Activated T-cell treated with anti-CD3 and anti-CD28 coated beads, Interleukin-2, amount 50 U/mL, for 72 hours (primary cell): Measurements from ENCODE around the gene CCL20. TPM values are rescaled to one million over a fixed set of nuclear protein-coding genes. Genes with fewer than 3 reads are reported as not detected.
"Not testable (repeated sequence)": the region's sequence is repeated elsewhere in the genome, so short reads cannot be mapped to it uniquely, and the experiment has no call there.

Experiments
- ATAC-seq, 2 donors: fragments of 150-1000 bp; cut with Tn5 transposase; replicated peaks in 1 of 2; 2 replicates each; pipeline ENCODE4 v1.10.0; 2021; ENCODE audit warnings: moderate library complexity in 2 of 2, mild to moderate bottlenecking in 1 of 2
- DNase-seq, 2 donors: peaks; one replicate each; pipeline ENCODE4 v3.0.0; 2021 to 2022; ENCODE audit warnings: mixed read lengths in 1 of 2
- H3K27ac Mint-ChIP-seq: one replicate; pipeline ENCODE4 v1.8.0; 2022; ENCODE audit warnings: mild to moderate bottlenecking, moderate library complexity, mixed read lengths
- H3K27me3 Mint-ChIP-seq: one replicate; pipeline ENCODE4 v1.8.0; 2022; ENCODE audit warnings: low read depth, mixed read lengths
- H3K36me3 Mint-ChIP-seq, 2 donors: one replicate each; pipeline ENCODE4 v1.8.0; 2022; ENCODE audit warnings: mixed read lengths in 2 of 2, mild to moderate bottlenecking in 1 of 2; ENCODE audit not compliant: insufficient read depth in 2 of 2
- H3K4me1 Mint-ChIP-seq: one replicate; pipeline ENCODE4 v1.8.0; 2022; ENCODE audit warnings: low read depth, mixed read lengths
- H3K4me3 Mint-ChIP-seq, 2 donors: one replicate each; pipeline ENCODE4 v1.8.0; 2022; ENCODE audit warnings: mild to moderate bottlenecking in 2 of 2, mixed read lengths in 2 of 2, moderate library complexity in 2 of 2
- H3K9me3 Mint-ChIP-seq, 2 donors: one replicate each; pipeline ENCODE4 v1.8.0; 2022; ENCODE audit warnings: mixed read lengths in 2 of 2
- total RNA-seq, 2 donors: library from RNA; stranded (reverse); gene quantifications; one replicate each; pipeline ENCODE4 v1.2.3, GENCODE V29; 2022

The CCL20 gene
- total RNA-seq, 2 donors from 2014 or later, result 1.4 to 21.9 TPM

GRCh38 chr2:227783404-227784138, 30.1 kb upstream of the CCL20 start:
- no peaks in the 10 kb centered on the region for H3K36me3 Mint-ChIP-seq
- H3K27ac Mint-ChIP-seq, result peak overlapping the region; percentile 83
- H3K4me3 Mint-ChIP-seq, result peak overlapping the region; percentile 11 to 87

GRCh38 chr2:227785293-227785692, 28.3 kb upstream of the CCL20 start:
- Mint-ChIP-seq H3K27ac (no peak overlapping the region), H3K36me3 (no peaks in the 10 kb centered on the region), H3K4me3 (no peak overlapping the region)

More at GRCh38 chr2:227783404-227784138, 30.1 kb upstream of the CCL20 start:
- ATAC-seq, result peak; percentile 53 to 90
- peak in 1 of 2 donors; percentile 17 for DNase-seq
- Mint-ChIP-seq H3K4me1 (peaks cover 14% of the 10 kb centered on the region), H3K9me3 (peaks cover 0 to 1% of the 10 kb centered on the region in 2 donors), H3K27me3 (peaks cover 21% of the 10 kb centered on the region)

GRCh38 chr2:227788561-227789018, 25.1 kb upstream of the CCL20 start:
- Mint-ChIP-seq H3K9me3 (peaks cover 0 to 3% of the 10 kb centered on the region in 2 donors), H3K4me3 (no peak overlapping the region), H3K4me1 (peaks cover 5% of the 10 kb centered on the region), H3K27me3 (peaks cover 23% of the 10 kb centered on the region), H3K27ac (no peak overlapping the region), H3K36me3 (no peaks in the 10 kb centered on the region)
- ATAC-seq (peak in 1 of 2 donors; percentile 36), DNase-seq (no peak)

More at GRCh38 chr2:227785293-227785692, 28.3 kb upstream of the CCL20 start:
- H3K9me3 Mint-ChIP-seq, result peaks cover 0 to 1% of the 10 kb centered on the region in 2 donors
- no peak for DNase-seq
- H3K27me3 Mint-ChIP-seq, result peaks cover 24% of the 10 kb centered on the region
- peaks cover 14% of the 10 kb centered on the region for H3K4me1 Mint-ChIP-seq
- no peak for ATAC-seq

GRCh38 chr2:227789803-227790202, 23.8 kb upstream of the CCL20 start:
- DNase-seq, result no peak
- no peaks in the 10 kb centered on the region for H3K36me3 Mint-ChIP-seq
- peaks cover 0 to 2% of the 10 kb centered on the region in 2 donors for H3K9me3 Mint-ChIP-seq
- no peak overlapping the region for H3K4me3 Mint-ChIP-seq
- H3K27ac Mint-ChIP-seq, result no peak overlapping the region
- H3K4me1 Mint-ChIP-seq, result no peaks in the 10 kb centered on the region
- no peak for ATAC-seq
- H3K27me3 Mint-ChIP-seq, result peaks cover 18% of the 10 kb centered on the region

GRCh38 chr2:227793148-227793712, 20.4 kb upstream of the CCL20 start:
- Mint-ChIP-seq H3K27ac (no peak overlapping the region), H3K36me3 (no peaks in the 10 kb centered on the region), H3K27me3 (peaks cover 6% of the 10 kb centered on the region), H3K9me3 (peaks cover 0 to 2% of the 10 kb centered on the region in 2 donors), H3K4me3 (no peak overlapping the region), H3K4me1 (no peaks in the 10 kb centered on the region)
- DNase-seq (no peak), ATAC-seq (no peak)

GRCh38 chr2:227796045-227796711, 17.5 kb upstream of the CCL20 start:
- Mint-ChIP-seq H3K4me1 (no peaks in the 10 kb centered on the region), H3K27me3 (peaks cover 7% of the 10 kb centered on the region), H3K27ac (no peak overlapping the region), H3K4me3 (no peak overlapping the region), H3K36me3 (no peaks in the 10 kb centered on the region), H3K9me3 (no peaks in the 10 kb centered on the region)
- no peak for ATAC-seq
- DNase-seq, result no peak

- not testable (repeated sequence) for ATAC-seq, H3K4me1 Mint-ChIP-seq, H3K36me3 Mint-ChIP-seq, H3K27ac Mint-ChIP-seq, H3K9me3 Mint-ChIP-seq, DNase-seq, H3K4me3 Mint-ChIP-seq, H3K27me3 Mint-ChIP-seq
Observed at GRCh38 chr2:227796768-227797167, 16.9 kb upstream of the CCL20 start.

- Mint-ChIP-seq H3K4me3 (no peak overlapping the region), H3K4me1 (no peaks in the 10 kb centered on the region), H3K36me3 (no peaks in the 10 kb centered on the region), H3K9me3 (peaks cover 0 to 2% of the 10 kb centered on the region in 2 donors), H3K27ac (no peak overlapping the region), H3K27me3 (peaks cover 11% of the 10 kb centered on the region)
- DNase-seq, result no peak
- no peak for ATAC-seq
Observed at GRCh38 chr2:227799202-227799601, 14.4 kb upstream of the CCL20 start.

GRCh38 chr2:227802882-227803281, 10.8 kb upstream of the CCL20 start:
- DNase-seq (no peak), ATAC-seq (no peak)
- no peak overlapping the region for H3K27ac Mint-ChIP-seq
- H3K36me3 Mint-ChIP-seq, result peaks cover 2% of the 10 kb centered on the region in 2 donors
- H3K9me3 Mint-ChIP-seq, result peaks cover 2 to 4% of the 10 kb centered on the region in 2 donors
- peaks cover 17% of the 10 kb centered on the region for H3K27me3 Mint-ChIP-seq
- H3K4me3 Mint-ChIP-seq, result no peak overlapping the region
- peaks cover 10% of the 10 kb centered on the region for H3K4me1 Mint-ChIP-seq

GRCh38 chr2:227804975-227805374, 8.7 kb upstream of the CCL20 start:
- DNase-seq (no peak), ATAC-seq (peak in 1 of 2 donors; percentile 70)
- peak overlapping the region; percentile 62 to 84 for H3K4me3 Mint-ChIP-seq
- peak overlapping the region; percentile 91 for H3K27ac Mint-ChIP-seq
- H3K36me3 Mint-ChIP-seq, result peaks cover 2% of the 10 kb centered on the region in 2 donors
- peaks cover 10% of the 10 kb centered on the region for H3K4me1 Mint-ChIP-seq
- peaks cover 2 to 4% of the 10 kb centered on the region in 2 donors for H3K9me3 Mint-ChIP-seq
- H3K27me3 Mint-ChIP-seq, result peaks cover 11% of the 10 kb centered on the region

GRCh38 chr2:227805578-227805977, 8.1 kb upstream of the CCL20 start:
- peak in 1 of 2 donors; percentile 20 for DNase-seq
- peak overlapping the region; percentile 91 for H3K27ac Mint-ChIP-seq
- peak; percentile 37 to 82 for ATAC-seq
- H3K9me3 Mint-ChIP-seq, result peaks cover 2 to 4% of the 10 kb centered on the region in 2 donors
- peak overlapping the region; percentile 62 to 84 for H3K4me3 Mint-ChIP-seq
- peaks cover 10% of the 10 kb centered on the region for H3K4me1 Mint-ChIP-seq
- peaks cover 2% of the 10 kb centered on the region in 2 donors for H3K36me3 Mint-ChIP-seq
- H3K27me3 Mint-ChIP-seq, result peaks cover 11% of the 10 kb centered on the region

GRCh38 chr2:227808936-227809335, 4.7 kb upstream of the CCL20 start:
- ATAC-seq, result no peak
- Mint-ChIP-seq H3K9me3 (peaks cover 2% of the 10 kb centered on the region in 2 donors), H3K27ac (no peak overlapping the region), H3K4me1 (peaks cover 10% of the 10 kb centered on the region), H3K36me3 (peaks cover 2% of the 10 kb centered on the region in 2 donors), H3K4me3 (peak overlapping the region in 1 of 2 donors; percentile 17), H3K27me3 (peaks cover 11% of the 10 kb centered on the region)
- no peak for DNase-seq

- no peaks in the 10 kb centered on the region for H3K36me3 Mint-ChIP-seq
Observed at GRCh38 chr2:227812001-227812400, 1.6 kb upstream of the CCL20 start.

More at GRCh38 chr2:227812001-227812400, 1.6 kb upstream of the CCL20 start:
- Mint-ChIP-seq H3K27me3 (peaks cover 5% of the 10 kb centered on the region), H3K4me3 (peak overlapping the region in 1 of 2 donors; percentile 36), H3K4me1 (no peaks in the 10 kb centered on the region), H3K9me3 (no peaks in the 10 kb centered on the region), H3K27ac (peak overlapping the region; percentile 72)
- no peak for ATAC-seq
- no peak for DNase-seq
